GM18861 (cell line): Measurements from ENCODE around the gene IGF1.

ENCODE experiments used
- ATAC-seq: cut with Tn5 transposase; IDR thresholded peaks from one replicate; pipeline ENCODE4 v1.9.1; 2021; ENCODE audit not compliant: unreplicated experiment

Gene IGF1

DNA sequence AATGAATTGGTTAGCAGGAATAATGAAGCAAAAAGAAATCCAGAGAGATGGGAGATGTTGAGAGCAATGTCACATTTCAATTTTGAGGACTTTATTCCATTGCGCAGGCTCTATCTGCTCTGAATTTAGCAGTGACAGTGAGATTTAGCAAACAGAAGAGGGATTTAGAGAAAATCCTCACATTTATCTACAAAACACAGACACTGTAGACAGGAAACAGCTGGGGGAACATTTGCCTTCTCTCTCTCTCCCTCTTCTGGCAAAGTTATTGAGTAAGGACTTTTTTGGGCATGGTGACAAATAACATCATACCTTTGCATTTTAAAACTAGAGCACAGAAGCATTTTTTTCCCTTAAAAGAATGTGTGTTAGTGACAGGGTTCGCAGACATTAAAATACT is at the start of gene IGF1:
Gene IGF1, minus strand, starts transcription at position 158 of the 400 bp plus-strand sequence. CDS start 182 bp downstream, outside the sequence.
- ATAC-seq, result no peak

GRCh38 chr12:102528111-102528510 is 47.7 kb upstream of the IGF1 start:
- ATAC-seq, result no peak

DNA sequence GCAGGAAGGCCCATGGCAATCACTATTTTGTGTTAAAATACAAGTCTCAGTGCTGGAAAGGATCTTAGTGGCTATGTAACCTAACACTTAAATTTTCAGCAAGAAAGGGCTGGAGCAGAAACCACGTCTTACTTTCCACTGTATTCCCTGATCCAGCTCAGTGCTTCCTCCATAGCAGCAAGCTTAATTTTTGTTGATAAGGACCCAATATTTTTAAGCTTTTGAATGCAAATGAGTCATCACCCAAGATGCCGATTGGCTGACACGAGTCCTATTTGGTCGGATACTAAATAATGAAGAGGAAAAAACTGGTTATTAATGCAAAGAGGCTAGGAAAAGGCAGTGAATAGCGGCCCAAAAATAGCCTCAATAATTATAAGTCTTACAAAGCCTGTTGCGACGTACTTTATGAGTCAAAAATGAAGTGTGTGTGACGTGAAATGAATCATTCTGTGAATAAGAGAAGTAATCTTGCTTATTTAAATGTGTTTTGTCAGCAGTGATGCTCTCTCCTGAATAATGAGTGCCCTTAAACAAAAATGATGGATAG is 46.9 kb upstream of the IGF1 start:
- no peak for ATAC-seq

- no peak for ATAC-seq
These were observed 46.3 kb upstream of the IGF1 start for GRCh38 chr12:102526656-102527055.

GRCh38 chr12:102522768-102523167 is 42.4 kb upstream of the IGF1 start:
- ATAC-seq, result no peak

DNA sequence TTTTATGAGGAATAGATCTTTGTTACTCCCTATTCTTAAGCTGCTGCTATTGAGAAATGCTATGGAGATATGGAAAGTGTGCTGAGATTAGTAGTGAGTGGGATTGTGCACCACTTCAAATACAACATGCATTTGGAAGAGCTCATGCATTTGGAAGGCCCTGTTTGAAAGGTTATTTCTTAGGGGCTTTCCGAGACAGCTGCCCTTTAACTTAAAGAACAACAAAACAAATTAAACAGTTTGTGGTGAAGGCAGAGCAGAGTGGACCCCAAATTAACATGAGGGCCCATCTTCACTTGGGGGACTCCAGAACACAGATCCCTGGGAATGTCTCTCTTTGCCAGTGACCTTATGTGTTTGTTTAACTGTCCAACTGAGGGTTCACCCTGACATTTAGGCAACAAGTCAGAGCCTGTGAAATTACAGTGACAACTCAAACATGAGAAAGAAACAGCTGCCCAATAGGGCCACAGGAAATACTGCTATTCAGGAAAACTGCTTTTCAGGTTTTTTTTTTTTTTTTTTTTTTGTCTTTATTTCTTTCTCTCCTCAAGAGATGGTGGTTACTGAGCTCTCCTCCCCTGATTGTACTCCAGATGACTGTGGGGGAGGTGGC is 41.4 kb upstream of the IGF1 start:
- ATAC-seq, result no peak

DNA sequence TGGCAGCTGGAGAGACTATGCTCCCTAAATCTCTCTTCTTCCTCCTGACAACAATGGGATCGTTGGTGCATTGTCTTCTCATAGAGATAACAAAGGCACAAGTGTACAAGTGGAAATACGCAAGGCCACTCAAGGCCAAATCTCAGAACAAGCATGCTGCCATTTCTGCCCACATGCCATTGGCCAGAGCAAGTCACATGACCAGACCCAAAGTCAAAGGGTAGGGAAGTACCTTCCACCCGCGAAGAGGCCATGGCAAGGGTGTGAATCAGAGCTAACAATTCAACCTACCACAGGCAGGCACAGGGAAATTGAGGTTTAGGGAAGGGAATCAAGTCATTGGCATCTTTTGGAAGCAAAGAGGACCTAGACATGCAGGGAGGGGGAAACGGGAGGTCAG is 38.5 kb upstream of the IGF1 start:
- ATAC-seq, result no peak

DNA sequence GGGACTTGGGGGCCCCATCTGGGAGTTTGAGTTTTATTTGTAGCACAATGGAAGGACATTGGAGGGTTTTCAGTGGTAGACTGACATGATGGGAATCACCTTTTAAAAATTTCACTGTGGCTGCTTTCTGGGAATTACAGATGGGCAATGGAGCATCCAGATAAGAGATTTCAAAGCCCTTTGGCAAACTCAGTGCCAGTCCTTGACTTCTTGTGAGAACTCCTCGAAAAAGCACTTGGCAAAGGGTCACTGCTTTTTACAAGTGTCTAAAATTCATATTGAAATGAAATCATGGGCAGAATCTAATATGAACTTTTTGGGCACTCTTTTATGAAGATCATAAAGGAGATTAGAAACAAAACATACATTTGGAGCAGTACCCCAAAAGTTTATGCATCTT is 34.3 kb upstream of the IGF1 start:
- no peak for ATAC-seq

GRCh38 chr12:102513739-102514138 is 33.4 kb upstream of the IGF1 start:
- ATAC-seq, result no peak

DNA sequence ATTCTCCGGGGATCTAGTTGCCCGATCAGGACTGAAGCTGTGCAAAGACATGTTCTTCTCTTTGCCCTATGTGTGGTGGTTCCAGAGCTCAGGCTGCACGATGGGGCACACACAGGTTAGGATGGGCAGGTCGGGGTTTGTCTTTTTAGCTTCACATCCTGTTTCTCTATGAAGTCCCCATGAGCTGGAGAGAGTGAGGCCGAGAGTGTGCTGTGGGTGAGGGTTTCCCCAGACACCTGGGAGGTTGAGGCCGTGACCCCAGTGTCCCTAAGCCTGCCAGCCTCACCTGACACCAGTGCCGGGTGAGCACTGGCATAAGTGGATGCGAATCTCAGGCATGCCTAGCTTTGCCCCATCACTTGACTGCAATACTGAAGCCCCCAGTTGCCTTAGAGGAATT is 32.9 kb upstream of the IGF1 start:
- ATAC-seq, result no peak

GRCh38 chr12:102512523-102512922 is 32.2 kb upstream of the IGF1 start:
- no peak for ATAC-seq

GRCh38 chr12:102511575-102511974 is 31.2 kb upstream of the IGF1 start:
- no peak for ATAC-seq

GRCh38 chr12:102510463-102510862 is 30.1 kb upstream of the IGF1 start:
- no peak for ATAC-seq

GRCh38 chr12:102510031-102510430 is 29.7 kb upstream of the IGF1 start:
- no peak for ATAC-seq

GRCh38 chr12:102509123-102509626 is 28.8 kb upstream of the IGF1 start:
- no peak for ATAC-seq

DNA sequence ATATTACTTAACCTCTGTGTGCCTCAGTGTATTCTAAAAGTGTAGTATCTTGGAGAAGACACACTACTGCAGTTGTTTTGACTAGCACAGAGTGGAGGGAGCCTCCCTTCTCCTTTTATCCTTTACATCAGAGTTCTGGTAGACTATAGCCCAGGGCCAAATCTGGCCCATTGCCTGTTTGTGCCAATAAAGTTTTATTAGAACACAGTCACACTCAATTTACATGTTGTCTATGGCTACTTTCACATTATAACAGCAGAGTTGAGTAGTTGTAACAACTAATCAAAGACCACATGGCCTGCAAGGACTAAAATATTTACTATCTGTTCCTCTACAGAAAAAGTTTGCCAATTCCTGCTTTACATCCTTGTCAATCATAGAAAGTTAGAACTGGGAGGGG is 27.7 kb upstream of the IGF1 start:
- no peak for ATAC-seq

DNA sequence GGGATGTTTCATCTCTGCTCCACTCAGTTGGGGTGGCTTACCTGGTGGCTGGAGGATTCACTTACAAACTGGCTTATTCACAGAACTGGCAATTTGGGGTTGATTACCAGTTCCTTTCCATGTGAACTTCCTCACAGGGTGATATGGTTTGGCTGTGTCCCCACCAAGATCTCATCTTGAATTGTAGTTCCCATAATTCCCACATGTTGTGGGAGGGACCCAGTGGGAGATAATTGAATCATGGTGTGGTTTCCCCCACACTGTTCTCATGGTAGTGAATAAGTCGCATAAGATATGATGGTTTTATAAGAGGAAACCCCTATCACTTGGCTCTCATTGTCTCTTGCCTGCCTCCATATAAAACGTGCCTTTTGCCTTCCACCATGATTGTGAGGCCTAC is 26.9 kb upstream of the IGF1 start:
- ATAC-seq, result no peak

DNA sequence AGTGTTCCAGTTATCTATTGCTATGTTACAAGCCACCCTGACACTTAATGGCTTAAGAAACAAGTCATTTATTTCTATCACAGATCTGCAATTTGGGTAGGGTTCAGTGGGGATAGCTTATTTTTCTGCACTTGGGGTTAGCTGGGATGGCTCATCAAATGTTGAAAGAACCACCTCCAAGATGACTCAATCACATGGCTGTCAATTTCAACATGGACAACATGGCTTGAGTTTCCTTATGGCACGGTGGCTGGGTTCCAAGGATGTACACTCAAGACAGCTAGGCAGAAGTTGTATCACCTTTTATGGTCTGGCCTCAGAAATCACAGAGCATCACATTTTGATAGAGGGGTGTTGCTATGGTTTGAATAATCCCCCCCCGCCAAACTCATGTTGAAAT is 24.5 kb upstream of the IGF1 start:
- ATAC-seq, result no peak

DNA sequence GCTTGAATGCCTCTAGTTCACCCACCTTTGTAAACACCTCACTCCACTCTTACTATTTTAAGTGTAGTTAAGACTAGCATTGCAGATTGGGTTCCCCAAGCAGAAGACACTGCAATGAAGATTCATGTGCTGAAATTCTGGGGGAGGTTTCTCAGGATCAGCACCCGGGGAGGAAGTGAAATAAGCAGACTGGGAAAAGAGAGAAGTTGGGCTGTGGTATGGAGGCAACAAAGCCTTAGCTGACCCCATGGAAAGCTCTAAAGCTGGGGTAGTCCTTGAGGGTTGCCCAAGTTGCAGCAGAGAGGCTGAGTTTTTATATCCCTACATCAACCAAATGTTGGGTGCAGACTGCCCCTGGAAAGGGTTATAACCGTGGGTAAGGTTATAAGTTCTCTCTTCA is 23.9 kb upstream of the IGF1 start:
- ATAC-seq, result no peak

DNA sequence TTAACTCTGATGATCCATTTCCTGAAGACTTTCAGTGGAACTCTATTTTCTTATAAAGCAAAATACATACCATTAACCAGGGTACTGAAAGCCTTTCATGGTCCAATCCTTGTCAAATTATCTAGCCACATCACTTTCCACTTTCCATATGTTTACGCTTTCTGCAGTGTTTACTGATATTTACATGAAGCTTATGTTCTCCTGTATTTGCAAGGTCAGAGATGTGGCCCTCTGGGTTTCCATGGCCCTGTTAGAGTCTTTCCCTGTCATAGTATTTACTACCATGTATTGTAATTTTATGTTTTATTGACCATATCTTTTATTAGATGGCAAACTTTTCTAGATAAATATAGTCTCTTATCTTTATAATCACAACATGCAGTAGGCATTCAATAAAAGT is 23.5 kb upstream of the IGF1 start:
- ATAC-seq, result no peak

DNA sequence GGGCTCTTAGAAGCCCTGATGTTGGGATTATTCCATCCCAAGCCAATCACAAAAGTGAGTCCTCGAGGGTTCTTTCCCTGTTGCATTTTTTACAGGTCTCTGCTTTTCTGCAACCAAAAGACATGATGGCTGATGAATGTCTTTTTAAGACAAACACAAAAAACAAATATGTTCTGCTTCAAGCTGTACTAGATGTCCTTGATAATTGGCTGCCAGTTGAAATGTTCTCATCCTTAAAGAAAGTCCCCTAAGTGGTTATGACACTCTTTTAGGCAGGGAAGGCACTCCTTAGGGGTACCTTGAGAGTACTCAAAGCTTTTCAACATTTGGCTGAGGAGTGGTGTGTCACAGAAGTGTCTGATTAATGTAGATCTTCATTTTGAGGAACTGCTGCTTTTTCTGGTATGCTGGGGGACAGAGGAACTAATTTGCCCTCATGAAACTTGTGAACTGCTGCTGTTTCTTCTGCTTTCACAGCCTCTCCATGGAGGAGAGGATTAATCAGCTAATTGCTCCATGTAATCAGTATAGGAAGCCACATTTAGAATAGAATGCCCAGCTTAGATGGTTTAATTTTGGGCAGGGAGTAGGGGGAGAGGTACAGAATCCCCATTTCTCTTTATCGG is 22.8 kb upstream of the IGF1 start:
- peak; percentile 49 for ATAC-seq

GRCh38 chr12:102501773-102502172 is 21.4 kb upstream of the IGF1 start:
- no peak for ATAC-seq

- no peak for ATAC-seq
These were observed 18.1 kb upstream of the IGF1 start for GRCh38 chr12:102498471-102498870.
